Hematopoietic multipotent progenitor cell treated with erythropoietin and hydrocortisone succinate and interleukin-3 and kit ligand, for 8 days (in vitro differentiated cells): ENCODE results near the gene MOG.
A peak's percentile ranks its signal among the peaks of the same experiment; 100 is the strongest.

ENCODE experiments used
- DNase-seq: peaks from one replicate; pipeline ENCODE4 v3.0.0-alpha.2; 2015

MOG gene

GRCh38 chr6:29678114-29678513 lies 21.2 kb downstream of the MOG start:
- DNase-seq: no peak

GRCh38 chr6:29679962-29680361 lies 23.1 kb downstream of the MOG start:
- DNase-seq: no peak

- no peak for DNase-seq
Measured at GRCh38 chr6:29680416-29680815, 23.5 kb downstream of the MOG start.

GRCh38 chr6:29680904-29681303 lies 24.0 kb downstream of the MOG start, which contains the start of gene ZFP57:
Gene ZFP57, minus strand, starts transcription at chr6:29681152. Its CDS starts 4,149 bp downstream, at chr6:29677003.
- DNase-seq: no peak

GRCh38 chr6:29681811-29682210 lies 24.9 kb downstream of the MOG start:
- DNase-seq: no peak

- DNase-seq: no peak
Measured at GRCh38 chr6:29685718-29686326, 28.9 kb downstream of the MOG start.

GRCh38 chr6:29694637-29695036 lies 37.7 kb downstream of the MOG start:
- DNase-seq: no peak

GRCh38 chr6:29696147-29697125 lies 39.5 kb downstream of the MOG start:
- peak; percentile 32 for DNase-seq

GRCh38 chr6:29702519-29703103 lies 45.7 kb downstream of the MOG start:
- peak; percentile 51 for DNase-seq

GRCh38 chr6:29705389-29706231 lies 48.7 kb downstream of the MOG start:
- peak; percentile 42 for DNase-seq

- no peak for DNase-seq
Measured at GRCh38 chr6:29708432-29709179, 51.7 kb downstream of the MOG start.

GRCh38 chr6:29709188-29709587 lies 52.3 kb downstream of the MOG start:
- DNase-seq: no peak

- no peak for DNase-seq
Measured at GRCh38 chr6:29710281-29710941, 53.5 kb downstream of the MOG start.

GRCh38 chr6:29720863-29721262 lies 64.0 kb downstream of the MOG start:
- DNase-seq: no peak
